ENCODE data around the gene KCNK2. TPM values are rescaled to one million over a fixed set of nuclear protein-coding genes. Genes with fewer than 3 reads are reported as not detected.

The KCNK2 gene
- total and polyA plus RNA-seq, 2 experiments from 2014 or later: 0.07 to 0.24 TPM

- TF ChIP-seq ZNF462 (CRISPR knock-in tag; IDR thresholded peaks at IDR 0.05) (no peak), STAT1 (IDR thresholded peaks at IDR 0.05; ENCODE audit: unreplicated experiment) (no peak)
These were observed 73.7 kb downstream of the KCNK2 start (continued) for GRCh38 chr1:215156232-215156631.

GRCh38 chr1:215160351-215160750 is 77.8 kb downstream of the KCNK2 start:
- no peak overlapping the region for H3K27ac Mint-ChIP-seq
- Histone ChIP-seq H3K4me3 (no peak overlapping the region), H3K4me1 (ENCODE audit: insufficient read depth) (no peaks in the 10 kb centered on the region), H2AFZ (no peak overlapping the region), H4K20me1 (replicated peaks; ENCODE audit: insufficient read depth) (no peaks in the 10 kb centered on the region), H3K36me3 (ENCODE audit: insufficient read depth) (no peaks in the 10 kb centered on the region), H3K4me2 (no peak overlapping the region), H3K27me3 (ENCODE audit: insufficient read depth) (no peaks in the 10 kb centered on the region), H3K9me2 (ENCODE audit: insufficient read depth) (peaks cover 15% of the 10 kb centered on the region), H3K79me2 (replicated peaks; ENCODE audit: insufficient read depth) (no peaks in the 10 kb centered on the region), H3K27ac (ENCODE audit: low read depth) (no peak overlapping the region), H3F3A (replicated peaks; ENCODE audit: low read depth) (no peaks in the 10 kb centered on the region)
- ATAC-seq (no peak), DNase-seq (ENCODE audit: low spot score) (no peak)
- H3K27me3 Mint-ChIP-seq (ENCODE audit: insufficient read depth, low read depth, poor library complexity): no peaks in the 10 kb centered on the region
- H3K4me3 Mint-ChIP-seq: no peak overlapping the region
- no peaks in the 10 kb centered on the region for H3K36me3 Mint-ChIP-seq (ENCODE audit: low read depth)
- H3K9me3 Mint-ChIP-seq: no peaks in the 10 kb centered on the region
- no peaks in the 10 kb centered on the region for H3K4me1 Mint-ChIP-seq
- TF ChIP-seq ZNF331 (CRISPR knock-in tag; IDR thresholded peaks at IDR 0.05; ENCODE audit: low read depth) (no peak), REST (IDR thresholded peaks at IDR 0.05; ENCODE audit: unreplicated experiment) (no peak), EZH2phosphoT487 (IDR thresholded peaks at IDR 0.05; ENCODE audit: unreplicated experiment) (no peak), ZNF114 (CRISPR knock-in tag; IDR thresholded peaks at IDR 0.05) (no peak), EZH2 (IDR thresholded peaks at IDR 0.05; ENCODE audit: low read depth, unreplicated experiment) (no peak), POLR2AphosphoS5 (IDR thresholded peaks at IDR 0.05; ENCODE audit: low read depth) (no peak), NANOG (IDR thresholded peaks at IDR 0.05; ENCODE audit: borderline replicate concordance) (no peak), ETS1 (IDR thresholded peaks at IDR 0.05) (no peak), CREB1 (CRISPR knock-in tag; IDR thresholded peaks at IDR 0.05; ENCODE audit: low read depth) (no peak), CTCF (conservative IDR thresholded peaks at IDR 0.05; ENCODE audit: low read depth in 2 of 2) (no peak), JUNB (IDR thresholded peaks at IDR 0.05; ENCODE audit: unreplicated experiment) (no peak), STAT1 (IDR thresholded peaks at IDR 0.05; ENCODE audit: unreplicated experiment) (no peak)

Data from GM23338 (cell line).